ENCODE measurements around the gene MAN1C1. TPM values are rescaled to one million over a fixed set of nuclear protein-coding genes. Genes with fewer than 3 reads are reported as not detected.

MAN1C1 gene
- total and polyA plus RNA-seq, 10 of the 15 experiments (the other 5 are each of a cell fraction or from before 2014, with no cell fraction given) = 0.12 to 0.56 (median 0.22) TPM; not detected in 3

GRCh38 chr1:25766721-25767436 is 150.3 kb downstream of the MAN1C1 start:
- ChIA-PET SMC1A (ENCODE audit: uncharacterized antibody, unreplicated experiment) (no interaction called here), CTCF (interaction anchor here (1.5 kb wide), 1 partner anchor 158 kb away, joined by 6 read pairs; no protein-coding TSS in a partner anchor), RAD21 (ENCODE audit: unreplicated experiment) (no interaction called here), POLR2A (interaction anchor here (0.7 kb wide), 1 partner anchor 280 kb away, joined by 3 read pairs; no protein-coding TSS in a partner anchor)
- no peak overlapping the region for H3K9ac ChIP-seq (ENCODE audit: control insufficient read depth, insufficient read depth, low read length)
- FAIRE-seq = no peak
- H3K4me2 ChIP-seq (ENCODE audit: control insufficient read depth, insufficient read depth) = no peak overlapping the region
- DNase-seq (ENCODE audit: low read depth, low spot score) = no peak
- peaks cover 2 to 5% of the 10 kb centered on the region in 2 experiments; a peak in 1 of 4 replicates for H3K27me3 ChIP-seq (replicated peaks in 1 of 2; ENCODE audit: control insufficient read depth in 2 of 2, insufficient read depth in 2 of 2, low read length in 1 of 2)
- H3K36me3 ChIP-seq (ENCODE audit: control insufficient read depth in 2 of 2, insufficient read depth in 2 of 2, low read length in 1 of 2) = no peaks in the 10 kb centered on the region
- H2AFZ ChIP-seq (ENCODE audit: control insufficient read depth, low read depth, low read length) = no peak overlapping the region
- BruUV-seq (replicated peaks) = no TSS peak
- no peaks in the 10 kb centered on the region for H4K20me1 ChIP-seq (ENCODE audit: control insufficient read depth, insufficient read depth)
- WGBS (ENCODE audit: insufficient coverage, insufficient replicate concordance, low lambda C conversion rate, missing lambda C conversion rate) = 80% methylated on average over 10 of the region's 13 CpGs
- intact Hi-C loops (cut with micrococcal nuclease; ENCODE audit: unreplicated experiment) (no loop called here), in situ Hi-C loops (cut with MboI) (no loop called here)
- H3K9me3 ChIP-seq (replicated peaks; ENCODE audit: control insufficient read depth, insufficient read depth, low read length) = no peaks in the 10 kb centered on the region
- ATAC-seq = no peak
- H3K4me3 ChIP-seq = no peak overlapping the region
- no peaks in the 10 kb centered on the region for H3K79me2 ChIP-seq (ENCODE audit: control insufficient read depth, insufficient read depth, low read length)
- no peak overlapping the region for H3K27ac ChIP-seq (ENCODE audit: control insufficient read depth, insufficient read depth)
- H3K4me1 ChIP-seq (ENCODE audit: control insufficient read depth, insufficient read depth, low read length) = peaks cover 6% of the 10 kb centered on the region
- no peak for TF ChIP-seq HDGF (IDR thresholded peaks at IDR 0.05)
- TF ChIP-seq CHD4 (IDR thresholded peaks at IDR 0.05) = no peak
- no peak for TF ChIP-seq KAT2A (conservative IDR thresholded peaks at IDR 0.05; ENCODE audit: control insufficient read depth, low read depth, low read length)
- TF ChIP-seq POLR2A (IDR thresholded peaks at IDR 0.05; ENCODE audit: low read depth, low read length) = no peak
- TF ChIP-seq MTA3 (IDR thresholded peaks at IDR 0.05; ENCODE audit: borderline replicate concordance, low read length) = no peak
- no peak for TF ChIP-seq EGR1 (IDR thresholded peaks at IDR 0.05; ENCODE audit: borderline replicate concordance in 1 of 2, low read depth in 2 of 2, low read length in 2 of 2)
- no peak for TF ChIP-seq E4F1 (IDR thresholded peaks at IDR 0.05; ENCODE audit: borderline replicate concordance, partially characterized antibody)
- no peak for TF ChIP-seq RBBP5 (conservative IDR thresholded peaks at IDR 0.05)
- no peak for TF ChIP-seq BHLHE40 (IDR thresholded peaks at IDR 0.05; ENCODE audit: borderline replicate concordance in 1 of 2, low read depth in 2 of 2, low read length in 1 of 2)
- no peak for TF ChIP-seq E2F8 (IDR thresholded peaks at IDR 0.05; ENCODE audit: low read depth, partially characterized antibody)
- no peak for TF ChIP-seq TCF7 (IDR thresholded peaks at IDR 0.05; ENCODE audit: borderline replicate concordance)
- no peak for TF ChIP-seq MTA2 (IDR thresholded peaks at IDR 0.05; ENCODE audit: low read depth)
- no peak for TF ChIP-seq NKRF (conservative IDR thresholded peaks at IDR 0.05)
- no peak for TF ChIP-seq TBL1XR1 (IDR thresholded peaks at IDR 0.05; ENCODE audit: low read depth, low read length)
- TF ChIP-seq HDAC6 (IDR thresholded peaks at IDR 0.05; ENCODE audit: unreplicated experiment) = no peak
- TF ChIP-seq WRNIP1 (IDR thresholded peaks at IDR 0.05; ENCODE audit: borderline replicate concordance, low read depth, low read length) = no peak
- TF ChIP-seq TARDBP (IDR thresholded peaks at IDR 0.05; ENCODE audit: borderline replicate concordance) = no peak
- TF ChIP-seq BACH1 (IDR thresholded peaks at IDR 0.05; ENCODE audit: borderline replicate concordance) = no peak
- no peak for TF ChIP-seq GABPA (IDR thresholded peaks at IDR 0.05; ENCODE audit: low read depth)

Measured in GM12878 (cell line).